ENCODE data around the gene SCN2A. TPM values are rescaled to one million over a fixed set of nuclear protein-coding genes. Genes with fewer than 3 reads are reported as not detected.

Gene SCN2A
- polyA plus RNA-seq, 1 donor (not counting 4 experiments of a cell fraction or from before 2014, with no cell fraction given) = 1.0 TPM

GRCh38 chr2:165369131-165369897, 130.1 kb downstream of the SCN2A start:
- H3K9ac ChIP-seq (ENCODE audit: control insufficient read depth, extremely low read depth, insufficient read depth, low read length) = no peak overlapping the region
- DNase-seq (ENCODE audit: low read depth, low spot score) (peak; percentile 19), FAIRE-seq (peak; percentile 83)
- H3K9me3 ChIP-seq (ENCODE audit: control insufficient read depth, low read depth, low read length) = no peaks in the 10 kb centered on the region
- no peaks in the 10 kb centered on the region for H3K9me1 ChIP-seq (ENCODE audit: control insufficient read depth, extremely low read depth, insufficient read depth, low read length)
- TF ChIP-seq, protein P1, sequence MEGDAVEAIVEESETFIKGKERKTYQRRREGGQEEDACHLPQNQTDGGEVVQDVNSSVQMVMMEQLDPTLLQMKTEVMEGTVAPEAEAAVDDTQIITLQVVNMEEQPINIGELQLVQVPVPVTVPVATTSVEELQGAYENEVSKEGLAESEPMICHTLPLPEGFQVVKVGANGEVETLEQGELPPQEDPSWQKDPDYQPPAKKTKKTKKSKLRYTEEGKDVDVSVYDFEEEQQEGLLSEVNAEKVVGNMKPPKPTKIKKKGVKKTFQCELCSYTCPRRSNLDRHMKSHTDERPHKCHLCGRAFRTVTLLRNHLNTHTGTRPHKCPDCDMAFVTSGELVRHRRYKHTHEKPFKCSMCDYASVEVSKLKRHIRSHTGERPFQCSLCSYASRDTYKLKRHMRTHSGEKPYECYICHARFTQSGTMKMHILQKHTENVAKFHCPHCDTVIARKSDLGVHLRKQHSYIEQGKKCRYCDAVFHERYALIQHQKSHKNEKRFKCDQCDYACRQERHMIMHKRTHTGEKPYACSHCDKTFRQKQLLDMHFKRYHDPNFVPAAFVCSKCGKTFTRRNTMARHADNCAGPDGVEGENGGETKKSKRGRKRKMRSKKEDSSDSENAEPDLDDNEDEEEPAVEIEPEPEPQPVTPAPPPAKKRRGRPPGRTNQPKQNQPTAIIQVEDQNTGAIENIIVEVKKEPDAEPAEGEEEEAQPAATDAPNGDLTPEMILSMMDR (optimal IDR thresholded peaks at IDR 0.05 in 1 of 3, IDR thresholded peaks at IDR 0.05 in 1 of 3, conservative IDR thresholded peaks at IDR 0.05 in 1 of 3; ENCODE audit: extremely low read depth in 1 of 3, insufficient read depth in 2 of 3, low read length in 3 of 3) = no peak
- no peak for TF ChIP-seq EZH2 (IDR thresholded peaks at IDR 0.05; ENCODE audit: low read length)
- dilution Hi-C loops (cut with MboI; ENCODE audit: extremely low pct_ligation_motif_present, low sequenced_read_pairs) = no loop called here
- no peaks in the 10 kb centered on the region for H3K4me1 ChIP-seq (ENCODE audit: control insufficient read depth, extremely low read depth, insufficient read depth, low read length)
- H3K27ac ChIP-seq (ENCODE audit: control insufficient read depth, insufficient read depth, low read length) = no peak overlapping the region
- no peaks in the 10 kb centered on the region for H4K20me1 ChIP-seq (ENCODE audit: control insufficient read depth, extremely low read depth, insufficient read depth, low read length)
- no peak overlapping the region for H3K4me2 ChIP-seq (ENCODE audit: control insufficient read depth, extremely low read depth, insufficient read depth, low read depth, low read length)
- no peaks in the 10 kb centered on the region for H3K36me3 ChIP-seq (ENCODE audit: control insufficient read depth in 2 of 2, extremely low read depth in 1 of 2, insufficient read depth in 2 of 2, low read length in 2 of 2)
- H3K27me3 ChIP-seq (ENCODE audit: control insufficient read depth, extremely low read depth, insufficient read depth, low read length) = no peaks in the 10 kb centered on the region
- no peak overlapping the region for H2AFZ ChIP-seq (ENCODE audit: control insufficient read depth, low read length)
- H3K79me2 ChIP-seq (ENCODE audit: control insufficient read depth, insufficient read depth, low read length) = no peaks in the 10 kb centered on the region
- H3K4me3 ChIP-seq (ENCODE audit: control insufficient read depth in 2 of 3, extremely low read depth in 1 of 3, insufficient read depth in 2 of 3, low read depth in 1 of 3, low read length in 3 of 3) = no peak overlapping the region

DNA sequence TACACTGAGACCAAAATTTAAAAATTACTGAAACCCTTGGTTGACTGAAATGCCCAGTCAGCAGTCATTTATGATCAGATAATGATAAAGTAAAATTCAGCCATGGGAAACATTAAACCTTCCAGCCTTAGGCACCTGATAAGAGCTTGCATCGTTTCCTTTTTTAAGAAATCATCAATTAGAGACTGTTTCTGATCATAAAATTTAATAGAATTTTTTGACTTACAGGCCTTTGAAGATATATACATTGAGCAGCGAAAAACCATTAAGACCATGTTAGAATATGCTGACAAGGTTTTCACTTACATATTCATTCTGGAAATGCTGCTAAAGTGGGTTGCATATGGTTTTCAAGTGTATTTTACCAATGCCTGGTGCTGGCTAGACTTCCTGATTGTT, 130.7 kb downstream of the SCN2A start:
- Histone ChIP-seq H3K4me2 (ENCODE audit: control insufficient read depth, extremely low read depth, insufficient read depth, low read depth, low read length) (no peak overlapping the region), H3K27ac (ENCODE audit: control insufficient read depth, insufficient read depth, low read length) (no peak overlapping the region), H3K79me2 (ENCODE audit: control insufficient read depth, insufficient read depth, low read length) (no peaks in the 10 kb centered on the region), H4K20me1 (ENCODE audit: control insufficient read depth, extremely low read depth, insufficient read depth, low read length) (no peaks in the 10 kb centered on the region), H3K27me3 (ENCODE audit: control insufficient read depth, extremely low read depth, insufficient read depth, low read length) (no peaks in the 10 kb centered on the region), H3K4me3 (ENCODE audit: control insufficient read depth in 2 of 3, extremely low read depth in 1 of 3, insufficient read depth in 2 of 3, low read depth in 1 of 3, low read length in 3 of 3) (no peak overlapping the region), H3K9ac (ENCODE audit: control insufficient read depth, extremely low read depth, insufficient read depth, low read length) (no peak overlapping the region), H3K36me3 (ENCODE audit: control insufficient read depth in 2 of 2, extremely low read depth in 1 of 2, insufficient read depth in 2 of 2, low read length in 2 of 2) (no peaks in the 10 kb centered on the region), H3K9me1 (ENCODE audit: control insufficient read depth, extremely low read depth, insufficient read depth, low read length) (no peaks in the 10 kb centered on the region), H3K9me3 (ENCODE audit: control insufficient read depth, low read depth, low read length) (no peaks in the 10 kb centered on the region), H2AFZ (ENCODE audit: control insufficient read depth, low read length) (no peak overlapping the region), H3K4me1 (ENCODE audit: control insufficient read depth, extremely low read depth, insufficient read depth, low read length) (no peaks in the 10 kb centered on the region)
- FAIRE-seq = no peak
- TF ChIP-seq EZH2 (IDR thresholded peaks at IDR 0.05; ENCODE audit: low read length) = no peak
- TF ChIP-seq, protein P1 (optimal IDR thresholded peaks at IDR 0.05 in 1 of 3, IDR thresholded peaks at IDR 0.05 in 1 of 3, conservative IDR thresholded peaks at IDR 0.05 in 1 of 3; ENCODE audit: extremely low read depth in 1 of 3, insufficient read depth in 2 of 3, low read length in 3 of 3) = no peak
- DNase-seq (ENCODE audit: low read depth, low spot score) = no peak
- dilution Hi-C loops (cut with MboI; ENCODE audit: extremely low pct_ligation_motif_present, low sequenced_read_pairs) = no loop called here

Data from keratinocyte (primary cell).